Heart left ventricle (tissue), 16 donors: Measurements from ENCODE around the gene BACH2. TPM values are rescaled to one million over a fixed set of nuclear protein-coding genes. Genes with fewer than 3 reads are reported as not detected.

ENCODE experiments used
- ATAC-seq, 4 donors: fragments of 200-7000 bp; cut with Tn5 transposase; one replicate each; pipeline ENCODE4 v1.9.1; 2020 to 2022; ENCODE audit warnings: moderate library complexity in 4 of 4, mild to moderate bottlenecking in 3 of 4, moderate number of reproducible peaks in 1 of 4
- DNase-seq, 5 donors: peaks; one replicate each; pipeline ENCODE4 v3.0.0-alpha.2; 2020
- H3K27ac ChIP-seq, 12 donors: fragments of 200-600 bp; sonication (generic) in 4 of 12; one replicate each; pipeline versions ENCODE4 v1.5.0 to v1.8.0; 2016 to 2022; ENCODE audit warnings: mild to moderate bottlenecking in 2 of 12
- H3K27me3 ChIP-seq, 9 donors: fragments of 200-600 bp; sonication (generic) in 2 of 9; one replicate each; pipeline versions ENCODE4 v1.5.1 to v1.8.0; 2016 to 2022; ENCODE audit warnings: mild to moderate bottlenecking in 3 of 9
- H3K36me3 ChIP-seq, 9 donors: fragments of 200-600 bp; sonication (generic) in 2 of 9; one replicate each; pipeline versions ENCODE4 v1.5.0 to v1.8.0; 2018 to 2022; ENCODE audit warnings: mild to moderate bottlenecking in 2 of 9
- H3K4me1 ChIP-seq, 12 donors: fragments of 200-600 bp; sonication (generic) in 4 of 12; one replicate each; pipeline versions ENCODE4 v1.5.0 to v1.8.0; 2016 to 2022; ENCODE audit warnings: mild to moderate bottlenecking in 3 of 12
- H3K4me3 ChIP-seq, 12 donors: fragments of 200-600 bp; sonication (generic) in 4 of 12; one replicate each; pipeline versions ENCODE4 v1.5.0 to v1.8.0; 2017 to 2022; ENCODE audit warnings: mild to moderate bottlenecking in 9 of 12, moderate library complexity in 4 of 12
- H3K9me3 ChIP-seq, 12 donors: fragments of 200-600 bp; sonication (generic) in 4 of 12; one replicate each; pipeline versions ENCODE4 v1.5.0 to v1.8.0; 2016 to 2022; ENCODE audit warnings: mild to moderate bottlenecking in 1 of 12
- POLR2A ChIP-seq, 2 donors: fragments of 450-650 bp; IDR thresholded peaks; one replicate each; pipeline ENCODE4 v1.6.1; 2017; ENCODE audit warnings: antibody characterized with exemption in 2 of 2, mild to moderate bottlenecking in 2 of 2, moderate library complexity in 2 of 2
- WGBS, 4 donors: extraction: QIAGEN DNeasy Blood & Tissue Kit in 2 of 4; methylation state at CpG; one replicate each; pipeline versions ENCODE4 v1.1.5 to v1.1.7; 2013 to 2018; 5-methylcytosine and 5-hydroxymethylcytosine counted together
- intact Hi-C, 10 donors: fragments of 100-400 bp; cut with DNase I; formaldehyde crosslinking; loops; one replicate each; pipeline versions ENCODE4 v1.11.1 to v1.14.2; 2022
- polyA plus RNA-seq, 2 donors: library from polyadenylated mRNA; stranded (reverse); fragments of 200-250 nt; gene quantifications; one replicate each; pipeline ENCODE4 v1.2.3, GENCODE V29; 2013
- total RNA-seq, 9 donors: library from RNA; depleted of rRNA in 2 of 9; stranded (reverse); fragments of >200 nt in 2 of 9; fragmentation: NEBNext Ultra II Directional in 3 of 9; extraction: Animal tissue kit (Norgen Biotek cat#: 25700) in 3 of 9; gene quantifications; one replicate each; pipeline versions ENCODE4 v1.1.0 to v1.2.4, GENCODE V29; 2016 to 2023
- TF ChIP-seq, protein P1 (sequence below), 12 donors: fragments of 200-600 bp; sonication (generic) in 4 of 12; IDR thresholded peaks; one replicate each; pipeline versions ENCODE4 v1.5.0 to v1.8.0; 2018 to 2022; ENCODE audit warnings: antibody characterized with exemption in 12 of 12, mild to moderate bottlenecking in 5 of 12
- donor health status: ischemic (EF 13 %, LVEDD 7.1; RV severe dilation, severe dysfunction).
- donor health status: healthy with polysubstance abuse.
- donor health status: DM: no; HTN: yes; CAD: no.
- donor health status: DM: no; HTN: no; CAD: no.
- donor health status: ischemic (EF 25% LVEDD 6.9; RV normal size, moderate dysfunction).
- donor health status: ischemic (EF 25% LVEDD 5.7; RV mildly dilated, moderate dysfunction).
- donor health status: healthy.
- donor health status: DM: yes; HTN: yes; CAD: no.
- donor health status: ischemic (EF 35%, LVEDD 5.7; RV mildly dilated, moderate dysfunction).
- donor health status: nonischemic (EF 11% LVEDD 7.7; RV severe dilation, severe dysfunction).
- donor health status: DM: yes; HTN: yes; CAD: no.
- donor health status: PGD.
- donor health status: ischemic (EF 29% LVEDD 5.4; RV normal size, mild dysfunction).
- donor health status: nonischemic (EF 23%, LVEDD 6.1; RV moderate dilation, normal function).

The BACH2 gene
- total and polyA plus RNA-seq, 11 donors, result 0.23 to 8.4 (median 1.5) TPM

DNA sequence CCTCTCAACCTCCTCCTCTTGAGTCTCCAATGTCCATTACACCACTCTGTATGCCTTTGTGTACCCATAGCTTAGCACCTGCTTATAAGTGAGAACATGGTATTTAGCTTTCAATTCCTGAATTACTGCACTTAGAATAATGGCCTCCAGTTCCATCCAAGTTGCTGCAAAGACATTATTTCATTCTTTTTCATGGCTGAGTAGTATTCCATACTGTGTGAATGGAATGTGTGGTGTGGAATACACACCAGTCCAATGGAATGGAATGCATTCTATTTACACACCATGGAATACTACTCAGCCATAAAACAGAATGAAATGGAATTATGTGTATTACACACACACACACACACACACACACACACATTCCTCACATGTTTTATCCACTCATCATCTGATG lies 116.1 kb downstream of the BACH2 start:
- peaks cover 7 to 55% (median 39%) of the 10 kb centered on the region in 12 donors for H3K4me1 ChIP-seq
- intact Hi-C loops, result loop anchor here in 1 of 10 donors (10.0 kb wide), 1 partner anchor 206 kb away; no protein-coding TSS in a partner anchor

DNA sequence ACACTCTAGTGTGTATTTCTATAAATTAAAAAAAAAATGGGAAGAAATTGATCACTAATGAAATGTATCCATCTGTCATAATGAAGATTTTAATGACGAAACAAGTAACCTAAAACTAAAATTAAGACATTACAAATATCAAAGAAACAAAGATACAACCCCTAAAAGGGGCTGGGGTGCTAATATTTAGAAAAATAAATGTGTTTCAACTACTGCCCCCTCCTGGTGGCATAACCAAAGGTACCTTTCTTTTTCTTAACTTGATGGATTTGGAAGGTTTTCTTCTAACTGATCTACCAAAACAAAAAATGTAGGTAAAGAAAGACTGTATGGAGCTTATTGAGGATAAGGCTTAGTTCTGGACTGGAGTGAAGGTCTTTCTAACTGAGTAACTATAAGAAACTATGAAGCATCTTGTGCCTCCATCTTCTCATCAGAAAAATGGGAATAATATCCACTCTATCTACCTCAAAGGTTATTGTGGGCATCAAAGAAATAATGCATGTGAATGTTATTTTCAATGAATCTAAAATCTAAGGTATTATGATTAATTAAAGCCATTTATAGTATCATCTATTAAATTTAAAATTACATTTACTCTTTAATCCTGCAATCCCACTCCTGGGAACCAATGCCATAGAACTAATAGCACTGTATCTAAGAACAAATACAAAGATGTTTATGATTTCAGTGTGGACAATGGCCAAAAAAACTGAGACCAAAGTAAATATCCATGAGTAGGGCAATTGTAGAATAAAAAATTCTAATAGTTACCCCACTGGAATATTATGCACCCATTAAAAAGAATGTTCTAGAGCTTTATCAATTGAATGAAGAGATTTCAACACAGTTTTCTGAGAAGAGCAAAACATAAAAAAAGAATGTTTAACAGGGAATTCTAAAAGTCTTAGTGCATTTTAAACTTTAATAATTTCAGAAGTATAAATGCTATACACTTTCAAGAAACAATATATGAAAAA lies 117.2 kb downstream of the BACH2 start:
- no peak overlapping the region for H3K4me3 ChIP-seq
- intact Hi-C loops, result loop anchor here in 3 of 10 donors (5.0 to 10.0 kb wide), 2 partner anchors 202 to 205 kb away; no protein-coding TSS in a partner anchor
- H3K27ac ChIP-seq, result no peak overlapping the region
- H3K36me3 ChIP-seq, result no peaks in the 10 kb centered on the region
- peaks cover 4 to 47% (median 35%) of the 10 kb centered on the region in 12 donors for H3K4me1 ChIP-seq
- DNase-seq, result no peak
- no peaks in the 10 kb centered on the region for H3K9me3 ChIP-seq
- ATAC-seq, result no peak
- no peaks in the 10 kb centered on the region for H3K27me3 ChIP-seq
- WGBS, 4 donors, result 90 to 96% (median 96%) methylated on average over 1 of the region's 1 CpG
- TF ChIP-seq POLR2A (IDR thresholded peaks at IDR 0.05), result no peak
- TF ChIP-seq, protein P1, sequence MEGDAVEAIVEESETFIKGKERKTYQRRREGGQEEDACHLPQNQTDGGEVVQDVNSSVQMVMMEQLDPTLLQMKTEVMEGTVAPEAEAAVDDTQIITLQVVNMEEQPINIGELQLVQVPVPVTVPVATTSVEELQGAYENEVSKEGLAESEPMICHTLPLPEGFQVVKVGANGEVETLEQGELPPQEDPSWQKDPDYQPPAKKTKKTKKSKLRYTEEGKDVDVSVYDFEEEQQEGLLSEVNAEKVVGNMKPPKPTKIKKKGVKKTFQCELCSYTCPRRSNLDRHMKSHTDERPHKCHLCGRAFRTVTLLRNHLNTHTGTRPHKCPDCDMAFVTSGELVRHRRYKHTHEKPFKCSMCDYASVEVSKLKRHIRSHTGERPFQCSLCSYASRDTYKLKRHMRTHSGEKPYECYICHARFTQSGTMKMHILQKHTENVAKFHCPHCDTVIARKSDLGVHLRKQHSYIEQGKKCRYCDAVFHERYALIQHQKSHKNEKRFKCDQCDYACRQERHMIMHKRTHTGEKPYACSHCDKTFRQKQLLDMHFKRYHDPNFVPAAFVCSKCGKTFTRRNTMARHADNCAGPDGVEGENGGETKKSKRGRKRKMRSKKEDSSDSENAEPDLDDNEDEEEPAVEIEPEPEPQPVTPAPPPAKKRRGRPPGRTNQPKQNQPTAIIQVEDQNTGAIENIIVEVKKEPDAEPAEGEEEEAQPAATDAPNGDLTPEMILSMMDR (IDR thresholded peaks at IDR 0.05), result peak in 10 of 12 donors; percentile 11 to 52 (median 36)

More for the DNA sequence above, 116.1 kb downstream of the BACH2 start:
- H3K9me3 ChIP-seq, result no peaks in the 10 kb centered on the region
- TF ChIP-seq POLR2A (IDR thresholded peaks at IDR 0.05), result no peak
- TF ChIP-seq, protein P1 (IDR thresholded peaks at IDR 0.05), result no peak
- ATAC-seq, result no peak
- no peak for DNase-seq
- no peaks in the 10 kb centered on the region for H3K36me3 ChIP-seq
- no peaks in the 10 kb centered on the region for H3K27me3 ChIP-seq
- H3K27ac ChIP-seq, result no peak overlapping the region
- H3K4me3 ChIP-seq, result no peak overlapping the region

DNA sequence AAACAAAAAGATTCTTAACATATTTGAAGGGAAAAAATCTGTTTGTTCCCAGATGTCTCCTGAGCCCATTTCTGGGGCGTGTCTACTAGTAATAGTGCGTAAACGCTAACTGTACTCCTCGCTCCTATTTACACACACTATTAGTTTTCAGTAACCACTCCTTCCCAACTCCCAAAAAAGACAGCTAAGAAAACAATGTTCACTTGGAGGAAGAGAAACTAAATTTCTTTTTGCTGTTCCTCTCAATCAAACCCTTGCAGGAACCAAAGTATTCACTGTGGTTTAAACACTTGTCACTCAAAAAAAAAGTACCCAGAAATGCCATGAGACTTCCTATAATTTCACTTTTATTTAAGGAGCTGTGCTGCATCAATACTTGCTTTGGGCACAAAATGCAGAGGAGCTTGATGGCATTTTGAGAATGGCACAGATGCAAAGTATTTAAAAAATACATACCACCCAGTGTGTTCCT lies 118.2 kb downstream of the BACH2 start:
- H3K27me3 ChIP-seq, result no peaks in the 10 kb centered on the region
- peak overlapping the region in 3 of 12 donors; percentile 0 to 7 (median 4) for H3K4me3 ChIP-seq
- TF ChIP-seq, protein P1 (IDR thresholded peaks at IDR 0.05), result no peak
- no peak for TF ChIP-seq POLR2A (IDR thresholded peaks at IDR 0.05)
- peak; percentile 33 to 60 (median 36) for ATAC-seq
- intact Hi-C loops, result loop anchor here in 2 of 10 donors (5.0 kb wide), 1 partner anchor 201 kb away; no protein-coding TSS in a partner anchor
- peak overlapping the region in 9 of 12 donors; percentile 7 to 69 (median 47) for H3K27ac ChIP-seq
- peaks cover 2 to 36% (median 28%) of the 10 kb centered on the region in 12 donors for H3K4me1 ChIP-seq
- 45 to 61% (median 52%) methylated on average over 4 of the region's 4 CpGs for WGBS, 4 donors
- peaks cover 0 to 5% (median 0%) of the 10 kb centered on the region in 12 donors for H3K9me3 ChIP-seq
- no peaks in the 10 kb centered on the region for H3K36me3 ChIP-seq
- DNase-seq, result no peak
